Ovary (tissue), 3 donors: Measurements from ENCODE around the gene TM9SF4.

ENCODE experiments used
- CTCF ChIP-seq, 3 donors: fragments of 450-650 bp in 2 of 3; fragments of 200-600 bp in 1 of 3; IDR thresholded peaks; one replicate each; pipeline versions ENCODE4 v1.5.1 to v1.8.0; 2016 to 2022; ENCODE audit warnings: antibody characterized with exemption in 3 of 3, mild to moderate bottlenecking in 1 of 3
- EP300 ChIP-seq: sonication (generic); formaldehyde crosslinking; IDR thresholded peaks from one replicate; pipeline ENCODE4 v1.6.1; 2017; ENCODE audit warnings: antibody characterized with exemption
- donor health status: DM: no; HTN: no; CAD: no.

- no peak for TF ChIP-seq CTCF (IDR thresholded peaks at IDR 0.05)
- no peak for TF ChIP-seq EP300
These were observed 84.5 kb downstream of the TM9SF4 start for GRCh38 chr20:32193996-32194395.
